ENCODE data around the gene MCEE. TPM values are rescaled to one million over a fixed set of nuclear protein-coding genes. Genes with fewer than 3 reads are reported as not detected.
"Not testable (repeated sequence)": the region's sequence is repeated elsewhere in the genome, so short reads cannot be mapped to it uniquely, and the experiment has no call there.

The MCEE gene
- total RNA-seq, 1 experiment from 2014 or later = 16.2 TPM

DNA sequence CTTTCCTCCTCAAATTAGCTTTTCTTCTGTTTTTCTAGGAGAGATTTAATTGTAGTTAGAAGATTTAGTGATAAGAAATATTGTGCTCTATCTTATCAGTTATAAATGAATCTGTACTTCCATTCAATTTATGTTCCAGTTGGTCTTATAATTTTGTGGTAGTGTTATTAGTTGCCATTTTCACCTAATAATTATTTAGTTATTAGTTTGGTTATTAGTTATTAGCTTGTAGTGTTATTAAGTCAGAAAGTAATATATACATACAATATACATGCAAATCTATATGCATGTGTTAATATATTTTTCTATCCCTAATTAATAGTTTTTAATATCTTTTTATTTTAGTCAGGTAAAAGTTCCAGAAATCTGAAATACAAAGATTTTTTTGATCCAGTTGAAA, 3.6 kb upstream of the MCEE start:
- no TSS peak for BruUV-seq (replicated peaks)
- H3K27me3 Mint-ChIP-seq (ENCODE audit: unreplicated experiment) = no peaks in the 10 kb centered on the region
- H3K36me3 Mint-ChIP-seq (ENCODE audit: insufficient read depth, unreplicated experiment) = peaks cover 35% of the 10 kb centered on the region
- TF ChIP-seq, protein P1, sequence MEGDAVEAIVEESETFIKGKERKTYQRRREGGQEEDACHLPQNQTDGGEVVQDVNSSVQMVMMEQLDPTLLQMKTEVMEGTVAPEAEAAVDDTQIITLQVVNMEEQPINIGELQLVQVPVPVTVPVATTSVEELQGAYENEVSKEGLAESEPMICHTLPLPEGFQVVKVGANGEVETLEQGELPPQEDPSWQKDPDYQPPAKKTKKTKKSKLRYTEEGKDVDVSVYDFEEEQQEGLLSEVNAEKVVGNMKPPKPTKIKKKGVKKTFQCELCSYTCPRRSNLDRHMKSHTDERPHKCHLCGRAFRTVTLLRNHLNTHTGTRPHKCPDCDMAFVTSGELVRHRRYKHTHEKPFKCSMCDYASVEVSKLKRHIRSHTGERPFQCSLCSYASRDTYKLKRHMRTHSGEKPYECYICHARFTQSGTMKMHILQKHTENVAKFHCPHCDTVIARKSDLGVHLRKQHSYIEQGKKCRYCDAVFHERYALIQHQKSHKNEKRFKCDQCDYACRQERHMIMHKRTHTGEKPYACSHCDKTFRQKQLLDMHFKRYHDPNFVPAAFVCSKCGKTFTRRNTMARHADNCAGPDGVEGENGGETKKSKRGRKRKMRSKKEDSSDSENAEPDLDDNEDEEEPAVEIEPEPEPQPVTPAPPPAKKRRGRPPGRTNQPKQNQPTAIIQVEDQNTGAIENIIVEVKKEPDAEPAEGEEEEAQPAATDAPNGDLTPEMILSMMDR (IDR thresholded peaks at IDR 0.05; ENCODE audit: unreplicated experiment) = no peak
- H3K9me3 Mint-ChIP-seq (ENCODE audit: low read depth, unreplicated experiment) = no peaks in the 10 kb centered on the region
- H3K4me3 Mint-ChIP-seq (ENCODE audit: low read depth, unreplicated experiment) = no peak overlapping the region
- CTCF ChIA-PET = no interaction called here
- no peak overlapping the region for H3K27ac Mint-ChIP-seq (ENCODE audit: unreplicated experiment)
- no peaks in the 10 kb centered on the region for H3K4me1 Mint-ChIP-seq (ENCODE audit: low read depth, unreplicated experiment)
- intact Hi-C loops (cut with micrococcal nuclease; ENCODE audit: unreplicated experiment) = no loop called here
- DNase-seq = no peak

DNA sequence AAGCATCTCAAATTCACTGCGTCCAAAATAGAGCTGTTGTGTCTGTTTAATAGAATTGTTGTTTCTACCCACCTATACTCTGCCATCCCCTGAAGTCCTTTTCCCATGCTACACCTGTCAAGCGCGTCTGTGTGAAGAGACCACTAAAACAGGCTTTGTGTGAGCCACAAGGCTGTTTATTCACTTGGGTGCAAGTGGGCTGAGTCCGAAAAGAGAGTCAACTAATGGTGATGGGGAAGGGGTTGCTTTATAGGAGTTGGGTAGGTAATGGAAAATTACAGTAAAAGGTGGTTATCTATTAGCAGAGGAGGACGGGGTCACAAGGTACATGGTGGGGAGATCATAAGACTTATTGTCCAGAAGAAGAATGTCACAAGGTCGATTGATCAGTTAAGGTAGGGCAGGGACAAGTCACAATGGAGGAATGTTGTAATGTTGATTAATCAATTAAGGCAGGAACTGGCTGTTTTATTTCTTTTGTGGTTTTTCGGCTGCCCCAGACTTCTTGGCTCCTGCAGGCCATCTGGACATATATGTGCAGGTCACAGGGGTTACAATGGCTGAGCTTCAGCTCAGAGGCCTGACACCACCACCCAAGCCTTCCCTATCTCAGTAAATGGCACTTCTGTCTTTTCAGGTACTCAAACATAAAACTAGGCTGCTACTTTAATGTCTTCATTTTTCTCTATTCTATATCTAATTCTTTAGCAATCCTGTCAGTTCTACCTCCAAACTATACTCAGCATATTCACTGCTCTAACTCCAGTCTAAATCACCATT, 1.5 kb upstream of the MCEE start:
- intact Hi-C loops (cut with micrococcal nuclease; ENCODE audit: unreplicated experiment); H3K27ac Mint-ChIP-seq (ENCODE audit: unreplicated experiment); DNase-seq; H3K9me3 Mint-ChIP-seq (ENCODE audit: low read depth, unreplicated experiment); H3K4me1 Mint-ChIP-seq (ENCODE audit: low read depth, unreplicated experiment); H3K4me3 Mint-ChIP-seq (ENCODE audit: low read depth, unreplicated experiment); H3K27me3 Mint-ChIP-seq (ENCODE audit: unreplicated experiment): not testable (repeated sequence)
- CTCF ChIA-PET = interaction anchor here (1.8 kb wide), 1 partner anchor 130 kb away, joined by 4 read pairs; no protein-coding TSS in a partner anchor
- peaks cover 20% of the 10 kb centered on the region for H3K36me3 Mint-ChIP-seq (ENCODE audit: insufficient read depth, unreplicated experiment)
- TSS peak; percentile 49 for BruUV-seq (replicated peaks)

DNA sequence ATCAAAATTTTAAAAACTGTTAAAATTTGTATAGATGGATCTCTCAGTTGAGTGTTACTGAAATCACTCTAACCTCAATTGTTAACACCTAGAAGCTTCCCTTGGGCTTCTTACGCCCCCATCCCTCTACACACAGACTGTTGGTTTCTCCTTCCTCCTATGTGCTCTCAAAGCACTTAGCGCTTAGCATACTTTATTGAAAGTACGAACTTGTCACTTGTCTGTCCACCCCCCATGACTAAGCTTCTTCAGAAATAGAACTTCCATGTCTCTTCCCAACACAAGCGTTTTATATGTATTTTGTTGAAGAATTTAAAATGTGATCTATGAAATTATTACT, 846 bp upstream of the MCEE start:
- no TSS peak for BruUV-seq (replicated peaks)

DNA sequence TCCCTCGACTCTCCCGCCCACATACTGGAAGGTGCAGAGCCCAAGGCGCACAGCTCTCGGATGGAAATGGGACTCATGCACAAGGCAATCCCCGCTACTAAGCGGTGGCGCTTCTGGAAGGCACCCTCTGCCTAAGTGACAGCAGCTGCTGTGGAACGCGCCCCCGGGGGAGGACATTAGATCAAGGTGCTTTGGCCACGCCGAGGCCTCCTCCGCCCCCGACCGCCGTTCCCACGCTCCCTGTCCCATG, 202 bp downstream of the MCEE start:
- BruUV-seq (replicated peaks) = no TSS peak
- no peaks in the 10 kb centered on the region for H3K4me1 Mint-ChIP-seq (ENCODE audit: low read depth, unreplicated experiment)
- H3K27me3 Mint-ChIP-seq (ENCODE audit: unreplicated experiment) = no peaks in the 10 kb centered on the region
- no peaks in the 10 kb centered on the region for H3K9me3 Mint-ChIP-seq (ENCODE audit: low read depth, unreplicated experiment)
- no peak overlapping the region for H3K4me3 Mint-ChIP-seq (ENCODE audit: low read depth, unreplicated experiment)
- peaks cover 5% of the 10 kb centered on the region for H3K36me3 Mint-ChIP-seq (ENCODE audit: insufficient read depth, unreplicated experiment)
- TF ChIP-seq, protein P1 (IDR thresholded peaks at IDR 0.05; ENCODE audit: unreplicated experiment) = no peak
- H3K27ac Mint-ChIP-seq (ENCODE audit: unreplicated experiment) = no peak overlapping the region
- peak; percentile 72 for DNase-seq
- intact Hi-C loops (cut with micrococcal nuclease; ENCODE audit: unreplicated experiment) = no loop called here
- CTCF ChIA-PET = interaction anchor here (0.8 to 1.8 kb wide), 2 partner anchors 12 to 129 kb away, joined by 4 to 5 read pairs; no protein-coding TSS in a partner anchor

More for the DNA sequence above, 846 bp upstream of the MCEE start:
- CTCF ChIA-PET = interaction anchor here (1.8 kb wide), 1 partner anchor 130 kb away, joined by 4 read pairs; no protein-coding TSS in a partner anchor
- H3K4me1 Mint-ChIP-seq (ENCODE audit: low read depth, unreplicated experiment) = no peaks in the 10 kb centered on the region
- DNase-seq = no peak
- no peak overlapping the region for H3K27ac Mint-ChIP-seq (ENCODE audit: unreplicated experiment)
- peaks cover 13% of the 10 kb centered on the region for H3K36me3 Mint-ChIP-seq (ENCODE audit: insufficient read depth, unreplicated experiment)
- intact Hi-C loops (cut with micrococcal nuclease; ENCODE audit: unreplicated experiment) = no loop called here
- H3K4me3 Mint-ChIP-seq (ENCODE audit: low read depth, unreplicated experiment) = no peak overlapping the region
- H3K27me3 Mint-ChIP-seq (ENCODE audit: unreplicated experiment) = no peaks in the 10 kb centered on the region
- TF ChIP-seq, protein P1 (IDR thresholded peaks at IDR 0.05; ENCODE audit: unreplicated experiment) = no peak
- no peaks in the 10 kb centered on the region for H3K9me3 Mint-ChIP-seq (ENCODE audit: low read depth, unreplicated experiment)

Measured in Calu3 (cell line).